Breast epithelium (tissue), 3 donors: Measurements from ENCODE around the gene TIMM44.

Source experiments
- POLR2A ChIP-seq: fragments of 450-650 bp; IDR thresholded peaks from one replicate; pipeline ENCODE4 v1.6.1; 2016; ENCODE audit warnings: antibody characterized with exemption, mild to moderate bottlenecking, moderate library complexity
- POLR2AphosphoS5 ChIP-seq, 3 donors: sonication (generic); formaldehyde crosslinking; IDR thresholded peaks; one replicate each; pipeline ENCODE4 v1.6.1; 2017; ENCODE audit warnings: antibody characterized with exemption in 3 of 3
- TF ChIP-seq, protein P1 (sequence below), 3 donors: fragments of 450-650 bp; IDR thresholded peaks; one replicate each; pipeline ENCODE4 v1.5.1; 2016 to 2017; ENCODE audit warnings: antibody characterized with exemption in 3 of 3, mild to moderate bottlenecking in 3 of 3, moderate library complexity in 3 of 3

- TF ChIP-seq, protein P1, sequence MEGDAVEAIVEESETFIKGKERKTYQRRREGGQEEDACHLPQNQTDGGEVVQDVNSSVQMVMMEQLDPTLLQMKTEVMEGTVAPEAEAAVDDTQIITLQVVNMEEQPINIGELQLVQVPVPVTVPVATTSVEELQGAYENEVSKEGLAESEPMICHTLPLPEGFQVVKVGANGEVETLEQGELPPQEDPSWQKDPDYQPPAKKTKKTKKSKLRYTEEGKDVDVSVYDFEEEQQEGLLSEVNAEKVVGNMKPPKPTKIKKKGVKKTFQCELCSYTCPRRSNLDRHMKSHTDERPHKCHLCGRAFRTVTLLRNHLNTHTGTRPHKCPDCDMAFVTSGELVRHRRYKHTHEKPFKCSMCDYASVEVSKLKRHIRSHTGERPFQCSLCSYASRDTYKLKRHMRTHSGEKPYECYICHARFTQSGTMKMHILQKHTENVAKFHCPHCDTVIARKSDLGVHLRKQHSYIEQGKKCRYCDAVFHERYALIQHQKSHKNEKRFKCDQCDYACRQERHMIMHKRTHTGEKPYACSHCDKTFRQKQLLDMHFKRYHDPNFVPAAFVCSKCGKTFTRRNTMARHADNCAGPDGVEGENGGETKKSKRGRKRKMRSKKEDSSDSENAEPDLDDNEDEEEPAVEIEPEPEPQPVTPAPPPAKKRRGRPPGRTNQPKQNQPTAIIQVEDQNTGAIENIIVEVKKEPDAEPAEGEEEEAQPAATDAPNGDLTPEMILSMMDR (IDR thresholded peaks at IDR 0.05): no peak
- no peak for TF ChIP-seq POLR2A
- TF ChIP-seq POLR2AphosphoS5 (IDR thresholded peaks at IDR 0.05): no peak
Observed at GRCh38 chr19:7895565-7895964, 47.9 kb downstream of the TIMM44 start.
